Pancreas (tissue), 10 donors: ENCODE data around the gene ANGPTL2. TPM values are rescaled to one million over a fixed set of nuclear protein-coding genes. Genes with fewer than 3 reads are reported as not detected.

Source experiments
- ATAC-seq, 4 donors: fragments of 200-7000 bp; cut with Tn5 transposase; one replicate each; pipeline versions ENCODE4 v1.8.0 to v1.9.1; 2020; ENCODE audit warnings: mild to moderate bottlenecking in 4 of 4, moderate library complexity in 4 of 4
- DNase-seq, 6 donors: peaks; one replicate each; pipeline ENCODE4 v3.0.0-alpha.2; 2020
- FAIRE-seq: peaks from 2 replicates; lab custom pipeline; 2012; peaks lifted over from hg19 to GRCh38; lab: Jason Lieb, UNC
- H3K27ac ChIP-seq, 4 donors: fragments of 200-600 bp; sonication (generic); 1 replicate in 3 of 4; 2 replicates in 1 of 4; pipeline versions ENCODE4 v1.5.0 to v1.8.0; 2020
- H3K27me3 ChIP-seq, 4 donors: fragments of 200-600 bp; one replicate each; pipeline ENCODE4 v1.8.0; 2021
- H3K36me3 ChIP-seq, 3 donors: fragments of 200-600 bp; sonication (generic) in 1 of 3; one replicate each; pipeline versions ENCODE4 v1.5.0 to v1.8.0; 2020 to 2021
- H3K4me1 ChIP-seq, 3 donors: fragments of 200-600 bp; one replicate each; pipeline ENCODE4 v1.8.0; 2021
- H3K4me3 ChIP-seq, 4 donors: fragments of 200-600 bp; sonication (generic) in 2 of 4; one replicate each; pipeline versions ENCODE4 v1.5.0 to v1.8.0; 2020 to 2021
- H3K9me3 ChIP-seq, 4 donors: fragments of 200-600 bp; one replicate each; pipeline ENCODE4 v1.8.0; 2021
- CTCF ChIP-seq, 4 donors: fragments of 200-600 bp; sonication (generic) in 3 of 4; IDR thresholded peaks; one replicate each; pipeline versions ENCODE4 v1.5.0 to v1.8.0; 2021; ENCODE audit warnings: antibody characterized with exemption in 4 of 4
- WGBS, 2 donors: extraction: QIAGEN DNeasy Blood & Tissue Kit; methylation state at CpG; one replicate each; pipeline ENCODE4 v1.1.7; 2013; 5-methylcytosine and 5-hydroxymethylcytosine counted together
- intact Hi-C, 3 donors: fragments of 100-400 bp; cut with DNase I; formaldehyde crosslinking; loops; one replicate each; pipeline versions ENCODE4 v1.11.1 to v1.14.2; 2022
- polyA plus RNA-seq, 2 donors: library from polyadenylated mRNA; stranded (reverse); fragments of 200-250 nt; gene quantifications; one replicate each; pipeline ENCODE4 v1.2.3, GENCODE V29; 2013
- total RNA-seq, 6 donors: library from RNA; stranded (reverse); fragmentation: NEBNext Ultra II Directional in 4 of 6; extraction: Animal tissue kit (Norgen Biotek cat#: 25700) in 4 of 6; gene quantifications; one replicate each; pipeline versions ENCODE4 v1.2.1 to v1.2.4, GENCODE V29; 2021 to 2023
- donor health status: healthy with polysubstance abuse.
- donor health status: DM: no; HTN: no; CAD: no; lungs with moderate emphysema.
- donor health status: DM: no; HTN: no; CAD: no.
- donor health status: control.
- donor health status: control.
- donor health status: Bipolar disorder and iron deficiency.
- donor health status: DM: yes; HTN: yes; CAD: no.
- donor health status: DM: no; HTN: no; CAD: no.
- donor health status: DM: no; HTN: no; CAD: no.
- donor health status: DM: yes; HTN: yes; CAD: no.

Gene ANGPTL2
- total and polyA plus RNA-seq, 8 donors = 1.2 to 4.6 (median 2.3) TPM

DNA sequence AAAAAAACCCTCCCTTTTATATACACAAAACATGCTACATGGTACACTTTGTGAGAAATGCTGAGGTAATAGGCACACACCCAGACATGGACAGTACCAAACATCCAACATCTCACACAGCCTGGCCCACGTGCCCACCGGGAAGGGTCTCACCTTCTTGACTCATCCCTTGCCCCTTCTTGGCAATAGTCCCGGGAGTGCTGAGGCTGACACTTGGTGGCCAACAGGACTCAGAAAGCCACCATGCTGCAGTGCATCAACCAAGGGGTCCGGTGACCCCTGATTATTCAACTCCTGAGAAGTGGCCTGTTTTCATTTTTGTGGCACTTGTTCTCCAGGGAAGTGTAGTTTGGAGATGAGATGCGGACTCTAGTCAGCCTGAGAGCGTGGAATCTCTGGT, 35.0 kb downstream of the ANGPTL2 start:
- no peak overlapping the region for H3K27ac ChIP-seq
- WGBS, 2 donors = 93 to 97% methylated on average over 6 of the region's 6 CpGs
- H3K36me3 ChIP-seq = no peaks in the 10 kb centered on the region
- H3K9me3 ChIP-seq = no peaks in the 10 kb centered on the region
- FAIRE-seq = no peak
- H3K4me3 ChIP-seq = no peak overlapping the region
- no peak for TF ChIP-seq CTCF (IDR thresholded peaks at IDR 0.05)
- no peak for DNase-seq
- intact Hi-C loops = no loop called here
- no peak for ATAC-seq
- H3K4me1 ChIP-seq = no peaks in the 10 kb centered on the region
- H3K27me3 ChIP-seq = no peaks in the 10 kb centered on the region

DNA sequence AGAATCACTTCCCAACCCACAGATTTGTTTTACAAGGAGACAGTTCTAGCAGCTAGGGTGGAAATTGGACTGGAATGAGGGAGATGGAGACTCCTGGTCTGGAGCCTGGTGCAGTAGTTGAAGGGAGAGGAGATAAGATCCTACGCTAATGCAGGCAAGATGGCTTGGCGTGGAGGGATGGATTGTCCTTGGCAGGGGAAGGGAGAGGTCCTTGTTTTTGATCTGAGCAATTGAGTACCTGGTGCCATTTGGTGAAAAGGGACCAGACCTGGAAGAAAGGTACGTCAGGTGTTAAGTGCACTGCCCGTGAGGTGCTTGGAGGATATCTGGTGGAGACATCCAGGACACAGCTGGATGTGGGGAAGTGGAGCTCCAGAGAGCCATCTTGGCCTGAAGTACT, 35.7 kb downstream of the ANGPTL2 start:
- no peak for FAIRE-seq
- H3K9me3 ChIP-seq = no peaks in the 10 kb centered on the region
- H3K27me3 ChIP-seq = no peaks in the 10 kb centered on the region
- H3K4me1 ChIP-seq = no peaks in the 10 kb centered on the region
- no peaks in the 10 kb centered on the region for H3K36me3 ChIP-seq
- no peak overlapping the region for H3K27ac ChIP-seq
- ATAC-seq = no peak
- no peak overlapping the region for H3K4me3 ChIP-seq
- 97 to 98% methylated on average over 4 of the region's 4 CpGs for WGBS, 2 donors
- no peak for TF ChIP-seq CTCF (IDR thresholded peaks at IDR 0.05)
- intact Hi-C loops = no loop called here
- no peak for DNase-seq

- no peak for FAIRE-seq
- DNase-seq = no peak
- intact Hi-C loops = no loop called here
- TF ChIP-seq CTCF (IDR thresholded peaks at IDR 0.05) = no peak
- no peaks in the 10 kb centered on the region for H3K4me1 ChIP-seq
- H3K36me3 ChIP-seq = no peaks in the 10 kb centered on the region
- H3K27ac ChIP-seq = no peak overlapping the region
- no peak for ATAC-seq
- WGBS, 2 donors = 97 to 100% methylated on average over 2 of the region's 2 CpGs
- H3K9me3 ChIP-seq = no peaks in the 10 kb centered on the region
- H3K27me3 ChIP-seq = no peaks in the 10 kb centered on the region
- no peak overlapping the region for H3K4me3 ChIP-seq
These were observed 37.2 kb downstream of the ANGPTL2 start for GRCh38 chr9:127085186-127085585.

DNA sequence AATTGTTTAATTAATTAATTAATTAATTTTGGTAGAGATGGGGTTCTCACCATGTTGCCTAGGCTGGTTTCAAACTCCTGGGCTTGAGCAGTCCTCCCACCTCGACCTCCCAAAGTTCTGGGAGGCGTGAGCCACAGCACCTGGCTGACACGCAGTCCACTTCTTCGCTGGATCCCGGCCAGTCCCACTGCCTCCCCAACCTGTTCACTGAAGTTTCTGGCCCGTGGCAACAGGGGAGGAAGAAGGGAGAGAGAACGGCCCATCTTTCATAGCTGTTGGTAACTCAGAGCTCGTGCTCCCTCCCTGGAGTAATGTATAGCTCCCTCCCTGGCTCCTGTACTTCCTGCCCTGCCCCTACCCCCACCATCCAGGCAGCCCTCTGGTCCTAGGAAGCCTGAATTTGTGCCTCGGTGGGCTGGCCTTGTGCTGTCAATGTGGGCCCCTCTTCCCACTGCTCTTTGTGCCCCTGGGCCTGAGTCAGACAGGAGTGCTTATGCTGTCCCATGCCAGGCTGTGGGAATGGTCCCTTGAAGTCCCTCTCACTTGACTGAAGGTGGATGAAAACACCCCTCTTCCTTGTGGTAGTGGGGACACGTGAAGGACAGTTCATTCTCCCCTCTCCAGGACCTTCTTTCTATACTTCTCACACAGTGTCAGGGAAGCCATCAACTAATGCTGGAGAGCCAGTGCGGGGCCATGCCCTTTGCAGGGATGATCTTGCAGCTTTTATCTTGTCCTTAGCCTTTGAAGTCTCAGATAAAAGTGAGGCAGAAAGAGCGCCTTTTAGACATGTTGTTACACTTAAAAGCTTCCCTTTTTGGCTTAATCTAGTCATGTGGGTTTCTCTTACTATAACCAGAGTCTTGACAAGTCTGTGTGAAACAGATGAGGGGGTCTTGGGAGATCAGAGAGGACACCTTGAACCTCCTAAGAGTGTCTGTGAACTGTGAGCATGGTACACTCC, 38.1 kb downstream of the ANGPTL2 start:
- DNase-seq (no peak), FAIRE-seq (no peak), ATAC-seq (no peak)
- Histone ChIP-seq H3K27me3 (no peaks in the 10 kb centered on the region), H3K36me3 (no peaks in the 10 kb centered on the region), H3K27ac (no peak overlapping the region), H3K4me1 (no peaks in the 10 kb centered on the region), H3K4me3 (no peak overlapping the region), H3K9me3 (no peaks in the 10 kb centered on the region)
- intact Hi-C loops = no loop called here
- 92 to 96% methylated on average over 12 of the region's 12 CpGs for WGBS, 2 donors
- no peak for TF ChIP-seq CTCF (IDR thresholded peaks at IDR 0.05)
